ENCODE measurements around the gene ARL4D.

DNA sequence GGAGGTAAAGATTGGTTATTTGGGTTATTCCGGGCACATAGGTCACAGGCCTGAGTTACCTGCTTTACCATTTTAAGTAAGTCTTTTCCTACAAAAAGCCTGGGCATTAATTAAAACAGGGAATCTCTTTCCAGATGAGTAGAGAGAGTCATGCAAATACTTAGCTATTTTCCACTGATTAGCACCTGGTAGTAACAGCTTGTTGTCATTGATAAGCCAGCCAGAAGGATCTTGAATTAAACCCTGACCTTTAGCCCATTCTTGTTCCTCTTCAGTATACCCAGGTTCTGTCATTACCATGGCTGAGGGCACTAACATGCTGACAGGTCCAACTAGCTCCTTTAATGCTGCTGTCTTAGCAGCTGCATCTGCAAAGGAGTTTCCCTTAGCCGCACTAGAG, 44.4 kb upstream of the ARL4D start:
- TF ChIP-seq CTCF (IDR thresholded peaks at IDR 0.05), result no peak
- no peak for TF ChIP-seq EP300 (IDR thresholded peaks at IDR 0.05)
- TF ChIP-seq POLR2A (IDR thresholded peaks at IDR 0.05; ENCODE audit: low read depth), result no peak
